IMR-90 (cell line): ENCODE data around the gene CA12. TPM values are rescaled to one million over a fixed set of nuclear protein-coding genes. Genes with fewer than 3 reads are reported as not detected.

Experiments used
- ATAC-seq: fragments of 200-7000 bp; cut with Tn5 transposase; 2 replicates; pipeline ENCODE4 v1.9.1; 2020; ENCODE audit warnings: low read depth, mild to moderate bottlenecking, moderate library complexity
- BruUV-seq: library from RNA; stranded (reverse); fragments of 400-500 nt; replicated peaks from 2 replicates; lab custom pipeline; 2021; lab: Mats Ljungman, UMichigan
- CTCF ChIA-PET: fragments of 300-600 bp; formaldehyde crosslinking; extraction: SDS; loops from one replicate; lab custom pipeline; 2021; ENCODE audit warnings: antibody characterized with exemption; lab: Yijun Ruan, JAX
- POLR2A ChIA-PET: fragments of 300-600 bp; sonication (Branson Sonifier 250); formaldehyde crosslinking; loops from one replicate; lab custom pipeline; 2022; ENCODE audit warnings: antibody characterized with exemption; ENCODE audit not compliant: unreplicated experiment; lab: Charles Lee
- DNase-seq: peaks from one replicate; pipeline ENCODE4 v3.0.0; 2013
- H2AFZ ChIP-seq: replicated peaks from 2 replicates; pipeline ENCODE3; 2013; ENCODE audit warnings: low read length, mild to moderate bottlenecking; ENCODE audit not compliant: poor library complexity
- H2AK5ac ChIP-seq: 2 replicates; pipeline ENCODE4 v1.6.1; 2013; ENCODE audit warnings: low read depth, low read length, inconsistent platforms
- H2AK9ac ChIP-seq: replicated peaks from 2 replicates; pipeline ENCODE3; 2013; ENCODE audit warnings: mild to moderate bottlenecking, low read depth, low read length, moderate library complexity; ENCODE audit not compliant: poor library complexity
- H2BK120ac ChIP-seq: 2 replicates; pipeline ENCODE4 v1.6.1; 2013; ENCODE audit warnings: low read depth, low read length, inconsistent platforms
- H2BK15ac ChIP-seq: 3 replicates; pipeline ENCODE4 v1.6.1; 2013; ENCODE audit warnings: low read depth, low read length, inconsistent platforms
- H2BK20ac ChIP-seq: 2 replicates; pipeline ENCODE4 v1.6.1; 2013; ENCODE audit warnings: low read depth, mild to moderate bottlenecking, inconsistent platforms, low read length, moderate library complexity
- H2BK5ac ChIP-seq: 2 replicates; pipeline ENCODE4 v1.6.1; 2013; ENCODE audit warnings: mild to moderate bottlenecking, low read depth, low read length, inconsistent platforms; ENCODE audit not compliant: poor library complexity, severe bottlenecking
- H3K14ac ChIP-seq: replicated peaks from 2 replicates; pipeline ENCODE4 v1.6.1; 2013; ENCODE audit warnings: low read depth, low read length, inconsistent platforms
- H3K18ac ChIP-seq: 2 replicates; pipeline ENCODE4 v1.6.1; 2013; ENCODE audit warnings: low read depth, low read length, control low read depth
- H3K23ac ChIP-seq: 2 replicates; pipeline ENCODE4 v1.6.1; 2013; ENCODE audit warnings: low read depth, low read length, inconsistent platforms
- H3K27ac ChIP-seq: 2 replicates; pipeline ENCODE4 v1.5.1; 2013; ENCODE audit warnings: mild to moderate bottlenecking, control low read depth, low read length; ENCODE audit not compliant: insufficient read depth
- H3K27me3 ChIP-seq: 2 replicates; pipeline ENCODE4 v1.6.1; 2013; ENCODE audit warnings: low read length; ENCODE audit not compliant: control insufficient read depth, insufficient read depth
- H3K36me3 ChIP-seq: 2 replicates; pipeline ENCODE4 v1.6.1; 2013; ENCODE audit warnings: low read length, mixed read lengths; ENCODE audit not compliant: control insufficient read depth, insufficient read depth
- H3K4ac ChIP-seq: 2 replicates; pipeline ENCODE4 v1.6.1; 2013; ENCODE audit warnings: low read depth, low read length, inconsistent platforms
- H3K4me1 ChIP-seq: 2 replicates; pipeline ENCODE4 v1.6.1; 2013; ENCODE audit warnings: low read length, mixed read lengths; ENCODE audit not compliant: control insufficient read depth, insufficient read depth
- H3K4me2 ChIP-seq: 2 replicates; pipeline ENCODE4 v1.6.1; 2013; ENCODE audit warnings: low read depth, mild to moderate bottlenecking, control low read depth, low read length, moderate library complexity
- H3K4me3 ChIP-seq: 2 replicates; pipeline ENCODE4 v1.5.1; 2013; ENCODE audit warnings: low read depth, mild to moderate bottlenecking, control low read depth, low read length, moderate library complexity; ENCODE audit not compliant: insufficient read depth
- H3K56ac ChIP-seq: 2 replicates; pipeline ENCODE4 v1.6.1; 2013; ENCODE audit warnings: low read length, inconsistent platforms; ENCODE audit not compliant: insufficient read depth; ENCODE audit errors: extremely low read depth
- H3K79me1 ChIP-seq, 2 experiments: 2 replicates each; pipeline ENCODE4 v1.6.1; 2013; ENCODE audit warnings: low read length in 2 of 2, inconsistent platforms in 1 of 2, low read depth in 1 of 2
- H3K9ac ChIP-seq: 2 replicates; pipeline ENCODE4 v1.6.1; 2013; ENCODE audit warnings: low read depth, low read length, control low read depth
- H3K9me1 ChIP-seq: 2 replicates; pipeline ENCODE4 v1.6.1; 2013; ENCODE audit warnings: low read length, inconsistent platforms; ENCODE audit not compliant: insufficient read depth
- H3K9me3 ChIP-seq: 2 replicates; pipeline ENCODE4 v1.6.1; 2013; ENCODE audit warnings: low read length; ENCODE audit not compliant: control insufficient read depth, insufficient read depth
- H4K20me1 ChIP-seq: 2 replicates; pipeline ENCODE4 v1.6.1; 2013; ENCODE audit warnings: low read length, inconsistent platforms; ENCODE audit not compliant: insufficient read depth
- H4K5ac ChIP-seq: 2 replicates; pipeline ENCODE4 v1.6.1; 2013; ENCODE audit warnings: mild to moderate bottlenecking, low read depth, low read length, control low read depth
- H4K8ac ChIP-seq, 2 experiments: 2 replicates each; pipeline ENCODE4 v1.6.1; 2013; ENCODE audit warnings: low read depth in 2 of 2, low read length in 2 of 2, control low read depth in 1 of 2, inconsistent platforms in 1 of 2
- H4K91ac ChIP-seq: 2 replicates; pipeline ENCODE4 v1.6.1; 2013; ENCODE audit warnings: low read depth, low read length, inconsistent platforms; ENCODE audit not compliant: insufficient read depth
- CHD1 ChIP-seq: IDR thresholded peaks from 2 replicates; pipeline ENCODE4 v1.6.1; 2012; ENCODE audit warnings: low read depth, low read length, improper control_type of control experiment
- ELK1 ChIP-seq: fragments of 150-350 bp; IDR thresholded peaks from 2 replicates; pipeline ENCODE4 v1.6.1; 2016; ENCODE audit warnings: low read depth, mild to moderate bottlenecking, low read length, moderate library complexity, borderline replicate concordance
- FOS ChIP-seq: fragments of 150-350 bp; IDR thresholded peaks from 2 replicates; pipeline ENCODE4 v1.6.1; 2016; ENCODE audit warnings: low read depth, low read length
- NFE2L2 ChIP-seq: fragments of 150-350 bp; IDR thresholded peaks from 2 replicates; pipeline ENCODE4 v1.6.1; 2016; ENCODE audit warnings: low read depth, mild to moderate bottlenecking, low read length
- RFX5 ChIP-seq: IDR thresholded peaks from 2 replicates; pipeline ENCODE4 v1.8.0; 2012; ENCODE audit warnings: low read depth, mild to moderate bottlenecking, low read length, moderate library complexity
- WGBS, 2 experiments: methylation state at CpG; one replicate each; pipeline versions ENCODE4 v1.1.5 to v1.1.7; 2013; ENCODE audit warnings: missing lambda C conversion rate in 2 of 2; ENCODE audit not compliant: insufficient read length in 1 of 2; ENCODE audit errors: extremely low coverage in 2 of 2; 5-methylcytosine and 5-hydroxymethylcytosine counted together
- dilution Hi-C: fragments of 300-500 bp; cut with HindIII; formaldehyde crosslinking; loops from one replicate; pipeline ENCODE4 v1.14.3; 2018; ENCODE audit warnings: low sequenced_read_pairs; ENCODE audit not compliant: unreplicated experiment
- in situ Hi-C: fragments of 300-500 bp; cut with MboI; formaldehyde crosslinking; loops from 3 replicates; pipeline ENCODE4 v1.14.3; 2019; ENCODE audit warnings: low sequenced_read_pairs, inconsistent platforms, mixed read lengths
- intact Hi-C: fragments of 100-400 bp; cut with micrococcal nuclease; formaldehyde crosslinking; loops from 2 replicates; pipeline ENCODE4 v1.10.0; 2022
- polyA plus RNA-seq, 3 experiments: library from polyadenylated mRNA; depleted of rRNA; stranded (reverse); fragments of >200 nt; gene quantifications; 2 replicates each; pipeline ENCODE4 v1.2.3, GENCODE V29; 2012; ENCODE audit warnings: low replicate concordance in 1 of 3
- total RNA-seq: library from RNA; depleted of rRNA; stranded (reverse); fragments of >200 nt; gene quantifications from 2 replicates; pipeline ENCODE4 v1.2.3, GENCODE V29; 2012

CA12 gene
- total and polyA plus RNA-seq, 2 of the 4 experiments (the other 2 are of a cell fraction), result 33.7 to 52.6 TPM

DNA sequence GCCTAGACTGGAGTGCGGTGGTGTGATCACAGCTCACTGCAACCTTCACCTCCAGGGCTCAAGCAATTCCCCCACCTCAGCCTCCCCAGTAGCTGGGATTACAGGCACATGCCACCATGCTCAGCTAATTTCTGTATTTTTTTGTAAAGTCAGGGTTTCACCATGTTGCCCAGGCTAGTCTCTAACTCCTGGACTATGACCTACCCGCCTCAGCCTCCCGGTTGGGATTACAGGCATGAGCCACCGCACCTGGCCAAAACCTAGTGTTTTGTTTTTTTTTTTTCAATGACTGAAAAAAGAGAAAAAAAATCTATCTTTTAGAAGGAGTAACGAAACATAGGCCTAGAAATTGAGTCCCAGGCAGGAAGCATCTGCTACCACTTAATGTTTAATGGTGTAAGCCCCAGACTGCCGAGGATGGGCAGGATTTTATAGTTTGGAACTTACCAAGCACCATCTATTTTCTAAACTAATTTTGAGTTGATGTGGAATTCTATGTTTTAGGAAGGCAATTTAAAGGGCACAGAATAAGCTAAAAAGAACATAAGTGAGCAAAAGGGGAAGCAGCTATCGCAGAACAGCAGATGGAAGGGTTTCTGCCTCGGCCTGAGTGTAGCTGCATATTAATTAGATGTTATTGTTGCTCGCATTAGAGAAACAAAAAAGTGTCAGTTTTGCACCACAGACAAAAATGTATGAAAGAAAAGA lies 24.2 kb upstream of the CA12 start:
- ChIA-PET POLR2A (no interaction called here), CTCF (no interaction called here)
- no peak overlapping the region for H4K91ac ChIP-seq
- H3K4me1 ChIP-seq, result peaks cover 7% of the 10 kb centered on the region; the same call in 1 of the 2 replicates
- no peak overlapping the region for H2AK9ac ChIP-seq
- no peak overlapping the region for H3K23ac ChIP-seq
- WGBS, 2 experiments, result 100% methylated on average over 3 of the region's 9 CpGs; no CpG with 5 or more reads in 1 of the 2 experiments
- intact Hi-C loops, result loop anchor here (10.0 kb wide), 1 partner anchor 311 kb away; no protein-coding TSS in a partner anchor
- H3K4me3 ChIP-seq, result no peak overlapping the region
- H3K9me1 ChIP-seq, result peaks cover 3% of the 10 kb centered on the region; the same call in 1 of the 2 replicates
- H3K9me3 ChIP-seq, result no peaks in the 10 kb centered on the region
- no peak overlapping the region for H3K18ac ChIP-seq
- H3K27me3 ChIP-seq, result no peaks in the 10 kb centered on the region; the same call in 1 of the 2 replicates
- DNase-seq (no peak), ATAC-seq (no peak)
- no peaks in the 10 kb centered on the region for H3K79me1 ChIP-seq
- no peak overlapping the region for H3K9ac ChIP-seq
- no peak overlapping the region for H3K4ac ChIP-seq
- no peak overlapping the region for H2AFZ ChIP-seq
- no peak overlapping the region for H2BK120ac ChIP-seq
- no peak overlapping the region for H3K14ac ChIP-seq
- H2BK20ac ChIP-seq, result no peak overlapping the region
- H3K36me3 ChIP-seq, result no peaks in the 10 kb centered on the region
- H4K8ac ChIP-seq, result no peak overlapping the region; a peak in 1 of 4 replicates
- 0 out of 2 replicates have a peak overlapping the region, but pooled peaks have one; percentile 91 for H4K5ac ChIP-seq
- no peak for TF ChIP-seq FOS
- no peak for TF ChIP-seq CHD1
- no peak for TF ChIP-seq ELK1
- no peak for TF ChIP-seq RFX5
- no peak for TF ChIP-seq NFE2L2
- H2BK15ac ChIP-seq, result no peak overlapping the region
- BruUV-seq, result no TSS peak
- H2BK5ac ChIP-seq, result no peak overlapping the region
- in situ Hi-C loops, result loop anchor here (25.0 kb wide), 1 partner anchor 244 kb away; the partner anchor contains the start of gene RPS27L
- no peaks in the 10 kb centered on the region for H4K20me1 ChIP-seq
- dilution Hi-C loops, result no loop called here
- no peak overlapping the region for H3K56ac ChIP-seq
- no peak overlapping the region for H3K27ac ChIP-seq
- no peak overlapping the region; the same call in 1 of the 2 replicates for H2AK5ac ChIP-seq
- H3K4me2 ChIP-seq, result no peak overlapping the region
